ENCODE data around the gene RALBP1.
A peak's percentile ranks its signal among the peaks of the same experiment; 100 is the strongest.

Gene RALBP1

DNA sequence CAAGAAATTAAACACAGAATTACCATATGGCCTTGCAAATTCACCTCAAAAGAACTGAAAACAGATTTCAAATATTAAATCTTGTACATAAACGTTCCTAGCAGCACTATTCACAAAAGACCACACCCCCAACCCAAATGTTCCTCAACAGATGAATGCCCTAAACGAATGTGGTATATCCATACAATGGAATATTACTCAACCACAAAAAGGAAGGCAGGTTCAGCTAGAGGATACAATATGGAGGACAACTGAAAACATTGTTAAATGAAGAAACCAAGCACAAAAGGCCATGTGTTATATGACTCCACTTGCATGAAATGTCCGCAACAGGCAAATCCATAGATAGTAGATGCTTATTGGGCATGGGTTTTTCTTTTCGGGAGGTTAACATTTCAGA is 77.3 kb downstream of the RALBP1 start:
- DNase-seq, result no peak

DNA sequence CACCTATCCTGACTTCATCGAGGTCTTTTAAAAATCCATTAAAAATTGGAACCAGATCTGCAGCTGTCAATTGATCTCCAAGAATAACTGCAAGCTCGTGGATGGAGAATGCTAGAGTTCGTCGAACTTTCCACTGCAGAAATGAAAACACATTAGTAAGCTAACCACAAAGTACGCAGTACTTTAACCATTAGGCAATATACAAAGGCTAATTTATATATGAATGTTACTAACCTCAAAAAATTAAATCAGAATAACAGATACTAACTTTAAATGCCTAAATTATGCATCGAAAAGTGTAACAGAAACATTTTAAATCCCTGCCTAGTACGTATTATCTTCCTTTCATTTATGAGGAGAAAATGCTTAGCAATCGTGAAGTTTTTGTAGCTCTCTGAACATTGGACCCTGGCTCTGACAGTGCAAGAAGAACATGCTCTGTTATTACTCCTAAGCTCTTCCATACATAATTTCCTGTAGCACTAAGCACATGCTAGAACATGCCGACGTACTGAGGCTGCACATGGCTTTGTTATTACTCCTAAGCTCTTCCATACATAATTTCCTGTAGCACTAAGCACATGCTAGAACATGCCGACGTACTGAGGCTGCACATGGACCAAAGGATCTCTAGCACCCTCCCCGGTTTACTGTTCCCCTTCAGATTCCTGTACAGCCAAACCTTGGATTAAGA is 82.1 kb downstream of the RALBP1 start:
- DNase-seq, result no peak

DNA sequence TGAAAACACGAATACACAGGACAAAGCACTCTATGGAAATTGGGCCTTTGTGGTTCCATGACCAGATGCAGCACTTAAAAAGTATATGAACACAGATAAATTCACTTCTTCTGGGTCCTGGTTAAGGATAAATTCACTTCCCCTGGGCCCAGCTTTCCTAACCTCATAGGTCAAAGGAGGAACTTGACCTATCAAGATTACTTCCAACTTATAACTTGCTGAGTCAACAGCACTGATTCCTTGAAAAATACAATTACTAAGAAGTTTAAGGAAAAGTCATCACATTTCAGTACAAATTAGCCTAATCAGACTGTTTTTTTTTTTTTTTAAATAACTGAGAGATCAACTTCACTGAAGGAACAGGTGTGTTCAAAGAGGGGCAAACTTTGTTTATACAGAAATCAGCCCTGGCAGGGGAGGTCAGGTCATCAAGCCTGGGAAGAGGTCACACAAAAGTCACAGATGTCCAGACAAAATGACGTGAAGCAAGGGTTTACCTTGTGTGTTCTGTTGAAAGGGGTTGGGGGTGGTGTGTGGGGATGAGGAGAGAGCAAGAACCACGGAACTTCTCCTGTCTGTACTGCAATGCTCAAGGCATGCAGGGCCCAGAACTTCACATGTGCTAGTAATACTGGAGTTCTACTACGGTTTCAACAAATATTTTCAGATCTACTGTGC is 83.2 kb downstream of the RALBP1 start:
- no peak for DNase-seq

DNA sequence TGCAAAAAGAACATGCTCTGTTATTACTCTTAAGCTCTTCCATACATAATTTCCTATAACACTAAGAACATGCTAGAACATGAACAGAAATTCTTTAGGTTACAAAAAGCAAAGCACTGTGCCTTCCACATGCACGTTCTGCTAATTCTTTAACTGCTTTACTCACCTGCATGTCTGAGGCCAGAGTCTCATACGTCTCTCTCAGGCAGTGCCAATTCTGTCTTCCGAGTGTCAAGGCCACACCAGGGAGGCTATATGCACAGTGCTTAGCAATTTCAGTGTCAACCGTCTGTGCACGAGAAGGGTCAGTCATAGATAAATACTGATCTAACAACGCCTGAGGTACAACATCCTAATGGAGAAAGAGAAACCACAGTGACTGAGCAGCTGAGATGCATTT is 83.9 kb downstream of the RALBP1 start:
- no peak for DNase-seq

DNA sequence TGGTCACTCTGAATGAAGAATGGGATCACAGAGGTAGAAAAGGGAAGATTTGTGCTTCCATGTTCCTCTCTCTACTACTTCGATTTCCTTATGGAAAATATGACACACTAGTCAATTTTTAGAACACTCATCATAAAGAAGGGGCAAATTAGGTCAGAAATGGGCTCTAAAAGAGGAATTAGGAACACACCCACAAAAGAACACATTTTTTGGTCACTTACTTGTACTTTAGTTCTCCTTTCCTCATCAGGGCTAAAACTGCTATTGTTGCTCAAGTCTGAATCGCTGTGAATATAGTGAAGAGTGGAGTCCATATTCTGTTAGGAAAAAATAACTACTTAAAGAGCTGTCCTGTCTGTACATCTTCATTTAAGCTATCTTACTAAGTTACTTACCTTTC is 86.4 kb downstream of the RALBP1 start:
- DNase-seq, result peak; percentile 27

DNA sequence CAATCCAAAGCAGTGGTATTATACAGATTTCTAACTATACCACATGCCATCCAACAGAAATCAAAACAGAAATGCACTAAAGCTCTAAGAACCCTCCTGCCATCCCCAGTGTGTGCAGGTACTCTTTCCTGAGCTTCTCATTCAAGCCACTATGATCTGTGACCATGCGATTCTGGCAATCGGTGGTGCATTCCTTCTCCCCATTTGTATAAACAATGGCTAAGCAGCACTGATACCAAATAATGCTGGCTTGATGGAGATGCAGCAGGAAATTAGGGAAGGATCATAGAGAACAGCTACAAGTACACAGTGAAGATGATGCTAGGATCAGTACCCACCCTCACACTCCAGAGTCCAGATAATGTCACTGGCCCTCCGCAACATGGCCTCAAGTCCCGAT is 87.3 kb downstream of the RALBP1 start:
- no peak for DNase-seq

DNA sequence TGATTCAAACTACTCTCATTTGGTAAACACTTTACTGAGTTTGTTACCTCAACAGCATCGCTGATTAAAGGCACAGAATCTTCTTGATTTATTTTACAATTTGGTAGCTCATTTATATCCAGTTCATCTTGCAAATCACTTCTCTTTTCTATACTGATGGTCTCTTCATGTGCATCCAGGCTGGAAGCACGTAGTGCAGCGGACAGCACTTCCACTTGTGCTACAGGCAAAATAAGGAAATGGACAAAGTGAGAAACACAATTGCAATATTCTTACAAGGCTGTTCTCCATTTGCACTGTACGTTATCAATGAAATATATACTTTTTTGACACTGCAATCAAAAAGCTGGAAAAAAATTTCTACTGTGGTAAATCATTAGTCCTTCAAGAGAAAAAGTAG is 88.0 kb downstream of the RALBP1 start:
- no peak for DNase-seq

DNA sequence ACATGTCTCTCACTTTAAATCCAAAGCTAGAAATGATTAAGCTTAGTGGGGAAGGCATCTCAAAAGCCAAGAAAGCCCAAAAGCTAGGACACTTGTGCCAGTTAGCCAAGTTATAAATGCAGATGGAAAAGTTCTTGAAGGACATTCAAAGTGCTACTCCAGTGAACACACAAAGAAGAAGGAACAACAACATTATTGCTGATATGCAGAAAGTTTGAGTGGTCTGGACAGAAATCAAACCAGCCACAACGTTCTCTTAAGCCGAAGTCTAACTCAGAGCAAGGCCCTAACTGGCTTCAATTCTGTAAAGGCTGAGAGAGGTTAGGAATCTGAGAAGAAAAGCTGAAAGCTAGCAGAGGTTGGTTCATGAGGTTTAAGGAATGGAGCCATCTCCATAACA is 90.1 kb downstream of the RALBP1 start:
- DNase-seq, result no peak

DNA sequence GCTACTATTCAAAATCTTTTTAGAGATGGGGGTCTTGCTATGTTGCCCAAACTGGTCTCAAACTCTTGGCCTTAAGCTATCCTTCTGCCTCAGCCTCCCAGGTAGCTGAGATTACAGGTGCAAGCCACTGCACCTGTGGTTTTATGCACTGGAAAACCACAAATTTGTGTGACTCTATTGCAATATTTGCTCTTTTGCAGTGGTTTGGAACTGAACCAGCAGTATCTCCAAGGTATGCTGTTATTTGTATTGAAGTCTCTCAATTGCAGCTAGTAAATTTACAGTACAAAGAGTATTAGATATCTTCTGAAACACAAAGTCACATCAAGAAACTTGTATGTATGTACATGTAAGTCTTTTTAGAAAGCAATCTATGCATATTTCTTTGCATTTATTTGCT is 92.9 kb downstream of the RALBP1 start:
- no peak for DNase-seq

DNA sequence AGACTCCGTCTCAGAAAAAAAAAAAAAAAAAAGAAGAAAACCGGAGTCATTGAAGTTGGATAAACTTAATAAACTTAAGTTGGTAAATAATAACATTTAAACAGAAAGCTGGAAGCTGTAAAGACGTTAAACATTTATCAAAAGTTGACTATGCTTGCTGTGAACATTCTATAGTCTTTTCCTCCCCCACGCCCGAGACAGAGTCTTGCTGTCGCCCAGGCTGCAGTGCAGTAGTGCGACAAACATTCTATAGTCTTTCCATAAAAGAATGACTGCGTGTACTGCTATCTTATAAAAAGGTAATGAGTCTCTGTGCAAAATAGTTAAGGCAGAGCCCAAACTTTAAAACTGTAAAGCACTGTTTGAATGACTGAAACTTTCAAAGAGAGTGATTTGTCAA is 93.9 kb downstream of the RALBP1 start:
- no peak for DNase-seq

DNA sequence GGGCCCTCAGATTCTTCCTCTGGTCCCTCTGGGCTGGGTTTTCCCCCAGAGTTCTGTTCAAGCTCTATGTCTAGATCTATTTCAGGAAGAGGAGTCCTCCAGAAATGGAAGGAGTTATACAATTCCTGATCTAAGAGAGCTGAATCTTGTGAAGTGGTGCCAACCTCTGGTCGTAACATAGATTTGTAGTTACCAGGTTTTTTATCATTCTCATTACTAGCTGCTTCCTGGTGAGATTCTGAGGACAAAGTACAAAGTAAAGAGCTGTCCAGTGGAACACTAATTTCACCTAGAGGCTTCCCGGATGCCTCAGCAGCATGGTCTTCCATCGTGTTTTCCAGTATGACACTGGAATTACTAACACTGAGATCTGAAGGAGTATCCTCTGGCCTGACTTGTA is 94.9 kb downstream of the RALBP1 start:
- DNase-seq, result no peak

DNA sequence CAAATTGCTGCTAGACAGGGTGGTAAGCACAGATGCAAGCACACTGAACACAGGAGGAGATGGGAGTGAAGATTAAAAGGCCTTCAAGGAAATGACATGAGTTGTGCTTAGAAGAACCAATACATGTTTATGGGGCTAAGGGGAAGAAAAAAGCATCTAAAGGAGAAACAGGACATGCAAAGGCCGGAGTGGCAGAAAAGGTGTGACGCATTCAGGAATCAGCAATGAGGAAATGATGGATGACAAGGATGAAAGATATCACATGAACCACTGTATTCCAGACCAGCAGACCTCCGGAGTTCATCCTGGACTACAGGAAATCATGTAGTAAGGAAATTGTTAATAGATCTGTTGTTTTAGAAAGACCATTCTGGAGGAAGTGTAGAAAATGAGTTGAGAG is 96.2 kb downstream of the RALBP1 start:
- DNase-seq, result no peak

DNA sequence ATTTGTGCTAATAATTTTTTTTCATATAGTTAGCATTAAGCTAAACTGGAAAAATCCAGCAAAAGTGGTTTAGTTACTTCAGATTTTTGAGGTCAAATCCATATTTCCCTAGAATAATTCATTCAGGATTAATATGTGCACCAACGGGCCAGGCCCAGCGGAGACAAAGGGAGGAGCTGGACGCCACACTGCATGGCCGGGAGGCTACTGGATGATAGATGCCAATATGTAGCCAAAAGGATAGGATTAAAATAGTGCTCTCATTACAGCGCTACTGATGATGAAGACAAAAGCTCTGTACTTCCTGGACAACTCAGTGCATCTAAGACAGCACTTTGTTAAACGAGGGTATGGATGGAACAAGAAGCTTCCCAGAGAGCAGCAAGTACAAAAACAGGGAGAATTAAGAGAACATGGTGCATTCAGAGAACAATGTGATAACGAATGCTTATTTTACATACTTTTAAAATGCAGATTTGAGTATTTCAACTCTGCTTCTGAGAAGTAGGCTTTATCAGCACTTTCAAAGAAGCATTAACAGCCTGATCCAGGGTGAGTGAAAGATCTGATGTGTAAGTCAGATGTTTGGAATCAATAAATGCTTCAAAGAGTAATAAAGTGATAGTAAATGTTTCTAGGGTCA is 99.3 kb downstream of the RALBP1 start:
- no peak for DNase-seq

DNA sequence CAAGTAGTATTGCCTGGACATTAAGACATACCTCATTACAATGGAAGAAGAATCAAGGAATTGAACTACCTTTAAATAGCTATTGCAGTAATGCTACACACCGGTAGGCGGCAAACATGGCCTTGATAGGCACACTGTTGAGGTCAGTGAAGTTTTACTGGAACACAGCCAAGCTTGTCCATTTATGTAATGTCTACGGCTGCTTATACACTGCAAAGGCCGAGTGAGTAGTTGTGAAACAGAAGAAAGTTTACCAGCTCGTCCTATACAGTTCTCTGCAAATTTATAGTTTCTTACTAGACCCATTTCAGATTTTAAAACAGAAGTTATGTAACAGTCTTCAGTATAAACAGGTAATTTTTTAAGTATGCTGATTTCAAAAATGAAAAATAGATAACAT is 100.2 kb downstream of the RALBP1 start:
- peak; percentile 92 for DNase-seq

DNA sequence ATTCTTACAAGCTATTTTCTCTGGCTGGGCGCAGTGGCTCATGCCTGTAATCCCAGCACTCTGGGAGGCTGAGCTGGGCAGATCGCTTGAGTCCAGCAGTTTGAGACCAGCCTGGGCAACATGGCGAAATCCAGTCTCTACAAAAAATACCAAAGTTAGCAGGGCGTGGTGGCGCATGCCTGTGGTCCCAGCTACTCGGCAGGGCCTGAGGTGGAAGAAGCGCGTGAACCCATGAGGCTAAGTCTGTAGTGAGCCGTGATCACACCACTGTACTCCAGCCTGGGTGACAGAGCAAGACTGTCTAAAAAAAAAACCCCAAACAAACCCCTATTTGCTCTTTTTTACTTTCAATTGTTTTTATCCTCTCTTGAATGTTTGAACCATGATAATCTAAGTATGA is 102.0 kb downstream of the RALBP1 start:
- DNase-seq, result peak; percentile 8

DNA sequence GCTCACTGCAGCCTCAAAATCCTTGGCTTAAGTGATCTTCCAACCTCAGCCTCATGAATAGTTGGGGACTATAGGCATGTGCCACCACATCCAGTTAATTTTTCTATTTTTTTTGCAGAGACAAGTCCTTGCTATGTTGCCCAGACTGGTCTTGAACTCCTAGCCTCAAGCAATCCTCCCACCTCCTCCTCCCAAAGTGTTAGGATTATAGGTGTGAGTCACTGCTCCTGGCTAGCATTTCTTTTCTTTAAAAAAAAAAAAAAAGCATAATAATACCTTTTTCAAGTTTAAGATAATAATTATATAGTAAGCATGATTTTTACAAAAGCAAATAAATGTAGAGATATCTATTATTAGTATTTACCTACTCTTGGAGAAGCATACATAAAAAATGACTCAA is 103.0 kb downstream of the RALBP1 start:
- DNase-seq, result no peak

DNA sequence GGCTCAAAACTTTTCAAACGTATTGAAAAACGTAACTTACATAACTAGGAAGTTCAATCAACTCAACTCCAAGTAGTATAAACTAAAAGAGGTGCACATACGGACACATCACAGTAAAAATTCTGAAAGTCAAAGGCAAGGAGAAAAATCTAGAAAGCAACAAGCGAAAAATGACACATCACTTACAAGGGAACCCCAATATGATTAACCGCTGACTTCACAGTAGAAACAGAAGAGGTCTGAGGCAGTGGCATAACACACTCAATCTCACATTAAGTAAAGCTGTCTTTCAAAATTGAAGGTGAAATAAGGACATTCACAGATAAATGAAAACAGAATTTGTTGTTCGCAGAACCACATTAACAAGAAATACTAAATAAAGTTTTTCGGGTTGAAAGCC is 106.4 kb downstream of the RALBP1 start:
- no peak for DNase-seq

DNA sequence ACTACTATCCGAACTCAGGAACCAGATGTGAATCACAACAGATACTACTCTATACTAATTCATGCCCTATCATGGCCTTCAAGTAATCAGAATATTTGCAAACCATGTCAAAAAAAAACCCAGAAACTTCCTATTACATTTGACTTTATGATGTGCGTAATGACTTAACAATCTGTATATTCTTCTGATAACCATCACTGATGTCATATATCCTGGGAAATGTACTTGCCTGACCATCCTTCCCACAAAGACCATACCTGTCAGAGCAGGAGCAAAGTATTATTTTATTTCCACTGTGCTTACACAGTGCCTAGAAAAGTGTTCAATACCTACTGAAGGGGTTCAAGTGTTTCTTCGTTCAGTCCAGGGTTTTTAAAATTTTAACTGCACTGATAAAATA is 111.5 kb downstream of the RALBP1 start:
- DNase-seq, result no peak
